H9 (cell line): ENCODE data around the gene DCLK2. TPM values are rescaled to one million over a fixed set of nuclear protein-coding genes. Genes with fewer than 3 reads are reported as not detected.

Experiments
- DNase-seq: peaks from one replicate; pipeline ENCODE4 v3.0.0-alpha.2; 2017
- H2AFZ ChIP-seq: one replicate; pipeline ENCODE4 v1.6.1; 2013; ENCODE audit warnings: mild to moderate bottlenecking, low read length, control low read depth, moderate library complexity
- H2AK5ac ChIP-seq: 2 replicates; pipeline ENCODE4 v1.6.1; 2013; ENCODE audit warnings: low read length, control low read depth, mixed read lengths; ENCODE audit not compliant: insufficient read length
- H2BK120ac ChIP-seq: one replicate; pipeline ENCODE4 v1.6.1; 2013; ENCODE audit warnings: low read depth, mild to moderate bottlenecking, low read length, control low read depth, inconsistent platforms; ENCODE audit not compliant: poor library complexity, severe bottlenecking
- H2BK12ac ChIP-seq: 2 replicates; pipeline ENCODE4 v1.6.1; 2013; ENCODE audit warnings: low read length, control low read depth, mixed read lengths, low read depth; ENCODE audit not compliant: insufficient read length
- H2BK15ac ChIP-seq: 2 replicates; pipeline ENCODE4 v1.6.1; 2013; ENCODE audit warnings: low read depth, low read length, control low read depth
- H2BK20ac ChIP-seq: one replicate; pipeline ENCODE4 v1.6.1; 2013; ENCODE audit warnings: low read depth, mild to moderate bottlenecking, low read length, control low read depth, inconsistent platforms; ENCODE audit not compliant: poor library complexity, severe bottlenecking
- H2BK5ac ChIP-seq: 2 replicates; pipeline ENCODE4 v1.6.1; 2013; ENCODE audit warnings: low read length, control low read depth, mixed read lengths; ENCODE audit not compliant: insufficient read length
- H3K14ac ChIP-seq: 2 replicates; pipeline ENCODE4 v1.6.1; 2013; ENCODE audit warnings: low read length, control low read depth; ENCODE audit not compliant: insufficient read depth
- H3K18ac ChIP-seq: 2 replicates; pipeline ENCODE4 v1.6.1; 2013; ENCODE audit warnings: low read depth, mild to moderate bottlenecking, mixed read lengths, low read length, control low read depth; ENCODE audit not compliant: insufficient read length
- H3K23ac ChIP-seq: 2 replicates; pipeline ENCODE4 v1.6.1; 2013; ENCODE audit warnings: low read length, control low read depth, mixed read lengths, low read depth; ENCODE audit not compliant: insufficient read length
- H3K23me2 ChIP-seq: 2 replicates; pipeline ENCODE4 v1.6.1; 2013; ENCODE audit warnings: low read depth, mild to moderate bottlenecking, mixed read lengths, low read length, control low read depth; ENCODE audit not compliant: insufficient read length, poor library complexity, severe bottlenecking
- H3K27ac ChIP-seq: 2 replicates; pipeline ENCODE4 v1.5.1; 2013; ENCODE audit warnings: low read length, control low read depth, mixed read lengths, low read depth; ENCODE audit not compliant: insufficient read length
- H3K27me3 ChIP-seq: 2 replicates; pipeline ENCODE4 v1.6.1; 2013; ENCODE audit warnings: low read length, control low read depth, inconsistent platforms; ENCODE audit not compliant: insufficient read depth
- H3K4ac ChIP-seq: 2 replicates; pipeline ENCODE4 v1.6.1; 2013; ENCODE audit warnings: low read depth, mild to moderate bottlenecking, control low read depth, inconsistent platforms, low read length, moderate library complexity
- H3K4me1 ChIP-seq: 2 replicates; pipeline ENCODE4 v1.6.1; 2013; ENCODE audit warnings: low read length, control low read depth, inconsistent platforms; ENCODE audit not compliant: insufficient read depth
- H3K4me2 ChIP-seq: 2 replicates; pipeline ENCODE4 v1.6.1; 2013; ENCODE audit warnings: low read length, control low read depth, mixed read lengths; ENCODE audit not compliant: insufficient read length, insufficient read depth
- H3K56ac ChIP-seq: 2 replicates; pipeline ENCODE4 v1.6.1; 2013; ENCODE audit warnings: low read depth, mild to moderate bottlenecking, mixed read lengths, low read length, control low read depth; ENCODE audit not compliant: insufficient read length
- H3K79me1 ChIP-seq: 2 replicates; pipeline ENCODE4 v1.6.1; 2013; ENCODE audit warnings: low read depth, mild to moderate bottlenecking, moderate library complexity, low read length, control low read depth, inconsistent platforms; ENCODE audit not compliant: insufficient read depth, poor library complexity, severe bottlenecking
- H3K79me2 ChIP-seq: 2 replicates; pipeline ENCODE4 v1.6.1; 2013; ENCODE audit warnings: low read length, control low read depth, inconsistent platforms; ENCODE audit not compliant: insufficient read depth
- H3K9ac ChIP-seq: 2 replicates; pipeline ENCODE4 v1.6.1; 2013; ENCODE audit warnings: low read length, control low read depth, mixed read lengths; ENCODE audit not compliant: insufficient read length; ENCODE audit errors: extremely low read depth
- H3K9me3 ChIP-seq: one replicate; pipeline ENCODE4 v1.6.1; 2013; ENCODE audit warnings: low read depth, low read length, inconsistent platforms; ENCODE audit not compliant: control insufficient read depth
- H3T11ph ChIP-seq: one replicate; pipeline ENCODE4 v1.6.1; 2013; ENCODE audit warnings: mild to moderate bottlenecking, low read length, control low read depth, inconsistent platforms
- H4K20me1 ChIP-seq: one replicate; pipeline ENCODE4 v1.6.1; 2013; ENCODE audit not compliant: control insufficient read depth, insufficient read length, insufficient read depth
- H4K5ac ChIP-seq: 2 replicates; pipeline ENCODE4 v1.6.1; 2013; ENCODE audit warnings: low read depth, mild to moderate bottlenecking, mixed read lengths, low read length, control low read depth; ENCODE audit not compliant: insufficient read length
- H4K8ac ChIP-seq: replicated peaks from 2 replicates; pipeline ENCODE4 v1.6.1; 2013; ENCODE audit warnings: low read length, control low read depth, mixed read lengths, low read depth; ENCODE audit not compliant: insufficient read length
- H4K91ac ChIP-seq: 2 replicates; pipeline ENCODE4 v1.6.1; 2013; ENCODE audit warnings: low read depth, mild to moderate bottlenecking, moderate library complexity, mixed read lengths, low read length, control low read depth; ENCODE audit not compliant: insufficient read length
- H3K27ac Mint-ChIP-seq, 3 experiments: 2 replicates in 2 of 3; 3 replicates in 1 of 3; pipeline ENCODE4 v1.8.0; 2020 to 2021; ENCODE audit warnings: mixed read lengths in 3 of 3, mild to moderate bottlenecking in 1 of 3, moderate library complexity in 1 of 3
- H3K27me3 Mint-ChIP-seq: 2 replicates; pipeline ENCODE4 v1.8.0; 2021; ENCODE audit warnings: low read depth, mild to moderate bottlenecking, moderate library complexity, mixed read lengths
- H3K36me3 Mint-ChIP-seq, 3 experiments: 2 replicates in 2 of 3; 3 replicates in 1 of 3; pipeline ENCODE4 v1.8.0; 2020 to 2021; ENCODE audit warnings: low read depth in 3 of 3, mixed read lengths in 3 of 3; ENCODE audit not compliant: insufficient read depth in 1 of 3
- H3K4me1 Mint-ChIP-seq, 2 experiments: 2 replicates each; pipeline ENCODE4 v1.8.0; 2020; ENCODE audit warnings: mixed read lengths in 2 of 2
- H3K4me3 Mint-ChIP-seq, 2 experiments: 2 replicates in 1 of 2; 3 replicates in 1 of 2; pipeline ENCODE4 v1.8.0; 2020 to 2021; ENCODE audit warnings: mild to moderate bottlenecking in 2 of 2, mixed read lengths in 2 of 2, moderate library complexity in 1 of 2
- H3K9me3 Mint-ChIP-seq, 2 experiments: 2 replicates in 1 of 2; 3 replicates in 1 of 2; pipeline ENCODE4 v1.8.0; 2020; ENCODE audit warnings: mild to moderate bottlenecking in 2 of 2, mixed read lengths in 2 of 2, moderate library complexity in 1 of 2
- WGBS: extraction: QIAGEN DNeasy Blood & Tissue Kit; methylation state at CpG from one replicate; pipeline ENCODE4 v1.1.7; 2013; ENCODE audit warnings: missing lambda C conversion rate, low lambda C conversion rate, mixed read lengths; ENCODE audit not compliant: insufficient read length; ENCODE audit errors: extremely low coverage; 5-methylcytosine and 5-hydroxymethylcytosine counted together
- total RNA-seq: library from RNA; stranded (reverse); gene quantifications from 2 replicates; pipeline ENCODE4 v1.2.1, GENCODE V29; 2021
- TF ChIP-seq, protein P1 (sequence below): fragments of 200-600 bp; sonication (generic); conservative IDR thresholded peaks from 3 replicates; pipeline ENCODE4 v1.8.0; 2021; ENCODE audit warnings: antibody characterized with exemption, mild to moderate bottlenecking

DCLK2 gene
- total RNA-seq, 1 experiment from 2014 or later, result 0.33 TPM

DNA sequence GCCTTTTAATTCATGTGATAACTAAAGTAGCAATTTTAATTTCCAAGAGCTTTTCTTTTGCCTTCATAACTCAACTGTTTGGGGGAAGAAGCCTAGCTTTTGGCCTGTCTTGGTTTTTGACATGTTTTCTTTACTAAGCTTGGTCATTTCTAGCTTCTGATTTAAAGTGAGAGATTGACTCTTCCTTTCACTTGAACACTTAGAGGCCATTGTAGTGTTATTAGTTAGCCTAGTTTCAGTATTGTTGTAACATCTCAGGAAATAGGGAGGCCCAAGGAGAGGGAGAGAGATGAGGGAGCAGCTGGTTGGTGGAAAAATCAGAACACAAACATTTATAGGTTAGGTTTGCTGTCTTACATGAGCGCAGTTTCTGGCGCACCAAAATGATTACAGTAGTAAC, 44.8 kb downstream of the DCLK2 start:
- Mint-ChIP-seq H3K4me1 (peaks cover 6 to 10% of the 10 kb centered on the region in 2 experiments), H3K4me3 (no peak overlapping the region)
- H3K14ac ChIP-seq, result no peak overlapping the region

More for the DNA sequence above, 44.8 kb downstream of the DCLK2 start:
- Histone ChIP-seq H3K23me2 (no peaks in the 10 kb centered on the region), H3K9me3 (no peaks in the 10 kb centered on the region), H3K4me1 (no peaks in the 10 kb centered on the region), H2BK120ac (no peak overlapping the region), H3K4ac (no peak overlapping the region), H2BK5ac (no peak overlapping the region), H3K56ac (no peak overlapping the region), H2AK5ac (no peak overlapping the region), H4K8ac (no peak overlapping the region), H4K5ac (no peak overlapping the region), H3K27ac (no peak overlapping the region), H3K18ac (no peak overlapping the region), H2BK15ac (no peak overlapping the region), H2AFZ (no peak overlapping the region), H3K4me2 (no peak overlapping the region), H4K91ac (no peak overlapping the region), H3K79me2 (no peaks in the 10 kb centered on the region), H2BK12ac (no peak overlapping the region), H3K27me3 (no peaks in the 10 kb centered on the region), H3T11ph (no peak overlapping the region), H3K79me1 (no peaks in the 10 kb centered on the region), H3K23ac (no peak overlapping the region), H2BK20ac (no peak overlapping the region), H4K20me1 (no peaks in the 10 kb centered on the region), H3K9ac (no peak overlapping the region)
- Mint-ChIP-seq H3K9me3 (peaks cover 3 to 4% of the 10 kb centered on the region in 2 experiments; a peak in 3 of 5 replicates), H3K27me3 (no peaks in the 10 kb centered on the region), H3K27ac (no peak overlapping the region), H3K36me3 (peaks cover 0 to 3% (median 0%) of the 10 kb centered on the region in 3 experiments; a peak in 1 of 7 replicates)
- DNase-seq, result no peak
- TF ChIP-seq, protein P1, sequence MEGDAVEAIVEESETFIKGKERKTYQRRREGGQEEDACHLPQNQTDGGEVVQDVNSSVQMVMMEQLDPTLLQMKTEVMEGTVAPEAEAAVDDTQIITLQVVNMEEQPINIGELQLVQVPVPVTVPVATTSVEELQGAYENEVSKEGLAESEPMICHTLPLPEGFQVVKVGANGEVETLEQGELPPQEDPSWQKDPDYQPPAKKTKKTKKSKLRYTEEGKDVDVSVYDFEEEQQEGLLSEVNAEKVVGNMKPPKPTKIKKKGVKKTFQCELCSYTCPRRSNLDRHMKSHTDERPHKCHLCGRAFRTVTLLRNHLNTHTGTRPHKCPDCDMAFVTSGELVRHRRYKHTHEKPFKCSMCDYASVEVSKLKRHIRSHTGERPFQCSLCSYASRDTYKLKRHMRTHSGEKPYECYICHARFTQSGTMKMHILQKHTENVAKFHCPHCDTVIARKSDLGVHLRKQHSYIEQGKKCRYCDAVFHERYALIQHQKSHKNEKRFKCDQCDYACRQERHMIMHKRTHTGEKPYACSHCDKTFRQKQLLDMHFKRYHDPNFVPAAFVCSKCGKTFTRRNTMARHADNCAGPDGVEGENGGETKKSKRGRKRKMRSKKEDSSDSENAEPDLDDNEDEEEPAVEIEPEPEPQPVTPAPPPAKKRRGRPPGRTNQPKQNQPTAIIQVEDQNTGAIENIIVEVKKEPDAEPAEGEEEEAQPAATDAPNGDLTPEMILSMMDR, result no peak
- no CpG with 5 or more reads among the region's 2 CpGs for WGBS
